NCI-H345 treated with DMSO at 0.1 percent for 48 hours (cell line): ENCODE measurements around the gene FBN3.
"Not testable (repeated sequence)": the region's sequence is repeated elsewhere in the genome, so short reads cannot be mapped to it uniquely, and the experiment has no call there.

Experiments
- DNase-seq: peaks from one replicate; lab custom pipeline; 2025; ENCODE audit not compliant: unreplicated experiment; lab: John Stamatoyannopoulos, UW

Gene FBN3

DNA sequence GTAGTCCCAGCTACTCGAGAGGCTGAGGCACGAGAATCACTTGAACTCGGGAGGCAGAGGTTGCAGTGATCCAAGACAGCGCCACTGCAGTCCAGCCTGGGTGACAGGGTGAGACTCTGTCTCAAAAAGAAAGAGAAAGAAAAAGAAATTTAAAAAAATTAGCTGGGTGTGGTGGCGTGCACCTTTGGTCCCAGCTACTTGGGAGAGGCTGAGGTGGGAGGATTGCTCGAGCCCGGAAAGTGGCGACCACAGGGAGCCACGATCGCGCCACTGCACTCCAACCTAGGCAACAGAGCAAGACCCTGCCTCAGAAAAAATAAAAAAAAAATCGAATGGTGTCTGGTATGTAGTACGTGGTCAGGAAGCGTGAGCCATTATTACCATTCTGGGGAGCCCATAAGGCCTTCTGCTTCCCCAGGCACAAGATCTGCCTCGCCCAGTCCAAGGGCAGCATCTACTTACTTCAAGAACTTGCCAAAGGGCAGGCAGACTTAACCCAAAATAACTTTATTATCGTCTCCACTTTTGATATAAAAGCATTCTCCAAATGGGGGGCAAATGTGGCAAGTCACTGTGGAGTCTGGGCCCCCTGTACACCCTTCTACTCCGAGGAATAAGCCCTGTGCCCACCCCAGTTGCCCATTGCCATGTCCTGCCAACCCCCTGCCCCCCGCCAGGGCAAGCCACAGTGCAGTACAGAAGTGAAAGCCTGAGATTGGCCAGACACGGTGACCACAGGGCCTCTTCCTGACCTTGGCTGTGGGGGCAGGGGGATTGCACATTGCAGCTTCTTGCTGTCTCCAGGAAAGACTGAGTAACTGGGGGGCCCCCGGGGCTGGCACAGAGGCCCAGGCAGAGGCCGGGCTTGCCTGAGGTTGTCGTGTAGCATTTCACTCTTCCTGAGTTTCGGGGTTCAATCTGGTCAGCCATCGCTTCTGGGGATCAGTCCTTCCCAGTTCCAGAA lies 84.2 kb downstream of the FBN3 start:
- DNase-seq: no peak

- DNase-seq: no peak
Measured at GRCh38 chr19:8057545-8058270, 91.7 kb downstream of the FBN3 start.

DNA sequence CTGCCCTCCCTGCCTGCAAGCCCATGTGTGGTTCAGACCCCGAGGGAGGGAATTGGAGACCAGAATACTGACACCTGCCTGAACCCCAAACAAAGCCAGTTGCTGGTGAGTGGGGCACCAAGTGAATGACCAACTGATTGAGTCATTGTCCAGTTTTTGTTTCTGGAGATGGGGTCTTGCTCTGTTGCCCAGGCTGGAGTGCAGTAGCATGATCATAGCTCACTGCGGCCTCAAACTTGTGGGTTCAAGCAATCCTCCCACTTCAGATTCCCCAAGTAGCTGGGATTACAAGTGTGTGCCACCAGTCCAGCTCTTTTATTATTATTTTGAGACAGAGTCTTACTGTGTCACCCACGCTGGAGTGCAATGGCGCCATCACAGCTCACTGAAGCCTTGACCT lies 92.9 kb downstream of the FBN3 start:
- DNase-seq: no peak

- DNase-seq: no peak
Measured at GRCh38 chr19:8054169-8054568, 95.2 kb downstream of the FBN3 start.

GRCh38 chr19:8052464-8052859 lies 96.9 kb downstream of the FBN3 start, which contains the start of gene CCL25:
Gene CCL25, plus strand, starts transcription at chr19:8052760. Its CDS starts 290 bp downstream, at chr19:8053050.
- no peak for DNase-seq

GRCh38 chr19:8050274-8051096 lies 98.9 kb downstream of the FBN3 start:
- DNase-seq: peak; percentile 61

DNA sequence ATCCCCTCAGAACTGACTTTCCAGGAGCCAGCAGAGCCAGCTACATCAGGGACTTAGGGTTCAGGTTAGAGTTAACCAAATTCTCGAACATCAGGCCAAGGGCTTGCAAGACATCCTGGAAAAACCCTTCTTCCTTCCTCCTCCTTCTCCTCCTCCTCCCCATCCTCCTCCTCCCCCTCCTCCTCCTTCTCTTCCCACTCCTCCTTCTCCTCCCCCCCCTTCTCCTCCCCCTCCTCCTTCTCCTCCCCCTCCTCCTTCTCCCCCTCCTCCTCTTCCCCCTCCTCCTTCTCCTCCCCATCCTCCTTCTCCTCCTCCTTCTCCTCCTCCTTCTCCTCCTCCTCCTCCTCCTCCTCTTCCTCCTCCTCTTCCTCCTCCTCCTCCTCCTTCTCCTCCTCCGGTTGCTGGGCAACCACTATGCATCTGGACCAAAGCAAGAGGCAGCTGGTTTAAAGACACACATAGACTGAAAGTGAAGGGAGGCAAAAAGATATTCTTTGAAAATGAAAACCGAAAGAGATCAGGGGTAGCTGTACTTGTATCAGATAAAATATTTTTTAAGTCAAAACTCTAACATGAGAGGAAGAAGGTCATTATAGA lies 102.7 kb downstream of the FBN3 start:
- DNase-seq: no peak

DNA sequence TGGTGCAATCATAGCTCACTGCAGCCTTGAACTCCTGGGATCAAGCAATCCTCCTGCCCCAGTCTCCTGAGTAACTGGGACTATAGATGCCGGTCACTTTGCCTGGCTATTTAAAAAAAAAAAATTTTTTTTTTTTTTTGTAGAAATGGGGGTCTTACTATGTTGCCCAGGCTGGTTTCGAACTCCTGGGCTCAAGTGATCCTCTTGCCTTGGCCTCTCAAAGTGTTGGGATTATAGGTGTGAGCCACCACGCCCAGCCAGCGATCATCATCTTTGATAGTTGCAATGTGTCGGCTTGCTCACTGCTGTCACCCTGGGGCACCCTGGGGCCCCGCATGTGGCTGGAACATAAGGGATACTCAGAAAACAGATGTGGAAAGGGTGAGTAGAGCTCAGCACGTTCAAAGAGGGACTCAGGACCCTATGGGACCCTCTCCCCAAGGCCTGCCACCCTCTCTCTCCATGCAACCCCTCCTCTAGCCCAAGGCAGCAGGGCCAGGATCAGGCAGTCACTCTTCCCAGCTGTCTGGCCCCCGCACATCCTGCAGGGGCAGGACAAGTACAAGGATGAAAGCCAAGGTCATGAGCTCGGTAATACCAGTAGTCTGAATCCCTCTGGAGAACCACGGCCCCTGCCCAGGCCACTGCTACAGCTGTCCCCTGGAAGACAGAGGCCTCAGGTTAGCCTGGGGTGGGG lies 103.4 kb downstream of the FBN3 start:
- DNase-seq: no peak

GRCh38 chr19:8044018-8044417 lies 105.4 kb downstream of the FBN3 start:
- no peak for DNase-seq

- DNase-seq: no peak
Measured at GRCh38 chr19:8042900-8043299, 106.5 kb downstream of the FBN3 start.

GRCh38 chr19:8041531-8041931 lies 107.9 kb downstream of the FBN3 start:
- peak; percentile 15 for DNase-seq

DNA sequence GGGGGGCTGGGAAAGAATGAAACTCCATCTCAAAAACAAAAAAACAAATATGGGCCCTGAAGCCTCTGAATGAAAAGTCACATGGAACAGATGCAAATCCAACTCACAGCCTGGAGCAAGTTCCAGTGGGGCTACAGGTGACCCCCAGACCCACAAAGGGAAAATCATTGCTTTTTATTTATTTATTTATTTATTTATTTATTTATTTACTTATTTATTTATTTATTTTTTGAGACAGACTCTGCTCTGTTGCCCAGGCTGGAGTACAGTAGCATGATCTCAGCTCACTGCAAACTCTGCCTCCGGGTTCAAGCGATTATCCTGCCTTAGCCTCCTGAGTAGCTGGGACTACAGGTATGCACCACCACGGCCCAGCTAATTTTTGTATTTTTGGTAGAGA lies 110.2 kb downstream of the FBN3 start:
- DNase-seq: no peak

DNA sequence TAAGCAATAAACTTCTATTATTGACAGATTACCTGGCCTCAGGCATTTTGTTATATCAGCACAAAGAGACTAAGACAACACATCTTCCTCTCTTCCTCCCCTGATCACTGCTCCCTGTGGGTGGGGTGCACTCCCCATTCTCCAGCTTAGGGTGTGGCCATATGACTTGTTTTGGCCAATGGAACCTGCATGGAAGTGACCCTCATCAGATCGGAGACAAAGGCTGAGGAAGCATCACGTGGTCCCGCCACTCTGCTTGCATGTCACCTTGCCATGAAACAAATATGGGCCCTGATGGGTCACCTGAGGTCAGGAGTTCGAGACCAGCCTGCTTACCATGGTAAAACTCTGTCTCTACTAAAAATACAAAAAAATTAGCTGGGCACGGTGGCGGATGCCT lies 110.6 kb downstream of the FBN3 start:
- DNase-seq: no peak

DNA sequence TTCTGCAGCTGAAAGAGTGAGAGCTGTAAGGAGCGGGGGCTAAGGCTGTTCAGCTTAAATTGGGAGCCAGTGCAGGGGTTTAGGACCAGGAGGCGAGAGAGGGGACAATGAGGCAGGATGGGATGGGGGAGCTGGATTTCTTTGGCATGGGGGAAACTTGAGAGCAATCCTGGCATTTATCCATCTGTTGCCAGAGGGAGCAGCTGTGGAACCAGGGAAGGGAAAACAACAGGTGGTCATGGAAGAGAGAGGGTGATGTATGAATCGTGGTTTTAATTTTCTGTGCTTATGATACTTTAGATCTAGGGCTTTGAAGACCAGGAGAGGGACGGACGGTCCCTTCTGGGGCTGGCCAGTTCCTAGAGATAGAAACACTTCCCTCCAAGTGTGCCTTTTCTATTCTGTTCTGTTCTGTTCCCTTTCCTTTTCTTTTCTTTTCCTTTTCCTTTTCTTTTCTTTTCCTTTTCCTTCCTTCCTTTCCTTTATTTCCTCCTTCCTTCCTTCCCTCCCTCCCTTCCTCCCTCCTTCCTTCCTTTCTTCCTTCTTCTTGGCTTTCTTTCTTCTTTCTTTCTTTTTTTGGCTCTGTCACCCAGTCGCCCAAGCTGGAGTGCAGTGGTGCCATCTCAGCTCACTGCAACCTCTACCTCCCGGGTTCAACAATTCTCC lies 112.8 kb downstream of the FBN3 start:
- peak; percentile 65 for DNase-seq

- DNase-seq: no peak
Measured at GRCh38 chr19:8034178-8034525, 115.2 kb downstream of the FBN3 start.

DNA sequence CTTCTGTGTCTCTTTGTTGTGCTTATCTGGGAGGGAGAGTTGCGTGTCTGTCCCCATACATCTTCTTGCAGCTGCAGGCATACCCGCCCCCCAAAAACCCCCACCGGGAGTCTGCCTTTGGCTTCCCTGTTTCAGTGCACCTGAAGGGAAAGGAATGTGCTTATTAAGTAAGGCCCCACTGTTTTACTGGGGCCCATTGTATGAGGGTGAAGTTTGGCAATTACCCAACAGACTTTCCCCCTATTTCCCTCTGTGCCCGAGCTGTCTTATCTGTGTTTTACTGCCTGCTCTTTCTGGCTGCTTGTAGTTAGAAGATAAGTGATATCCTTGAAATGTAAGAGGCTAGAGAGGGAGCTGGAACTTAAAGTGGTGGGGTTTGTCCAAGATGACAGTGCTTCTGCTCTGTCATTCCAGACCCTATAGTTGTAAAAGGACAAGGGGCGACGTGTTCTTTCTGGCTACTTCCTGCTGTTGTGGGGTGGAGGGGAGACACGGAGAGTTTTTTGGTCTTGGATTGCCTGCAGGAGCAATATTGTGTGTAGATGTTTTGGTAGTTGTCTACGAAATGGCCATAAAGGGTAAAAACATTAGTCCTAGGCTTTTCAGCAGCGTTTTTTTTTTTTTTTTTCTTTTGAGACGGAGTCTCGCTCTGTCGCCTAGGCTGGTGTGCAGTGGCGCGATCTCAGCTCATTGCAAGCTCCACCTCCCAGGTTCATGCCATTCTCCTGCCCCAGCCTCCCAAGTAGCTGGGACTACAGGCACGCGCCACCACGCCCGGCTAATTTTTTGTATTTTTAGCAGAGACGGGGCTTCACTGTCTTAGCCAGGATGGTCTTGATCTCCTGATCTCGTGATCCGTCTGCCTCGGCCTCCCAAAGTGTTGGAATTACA lies 115.9 kb downstream of the FBN3 start:
- DNase-seq: not testable (repeated sequence)

- DNase-seq: no peak
Measured at GRCh38 chr19:8030960-8031359, 118.4 kb downstream of the FBN3 start.

- no peak for DNase-seq
Measured at GRCh38 chr19:8028951-8029491, 120.4 kb downstream of the FBN3 start.
